IPS DF 4.7 (cell line): Measurements from ENCODE around the gene TMEM139.
"Not testable (repeated sequence)": the region's sequence is repeated elsewhere in the genome, so short reads cannot be mapped to it uniquely, and the experiment has no call there.

Experiments
- DNase-seq: peaks from one replicate; pipeline ENCODE4 v3.0.0-alpha.2; 2013; ENCODE audit warnings: low spot score; ENCODE audit errors: extremely low read depth

TMEM139 gene

DNA sequence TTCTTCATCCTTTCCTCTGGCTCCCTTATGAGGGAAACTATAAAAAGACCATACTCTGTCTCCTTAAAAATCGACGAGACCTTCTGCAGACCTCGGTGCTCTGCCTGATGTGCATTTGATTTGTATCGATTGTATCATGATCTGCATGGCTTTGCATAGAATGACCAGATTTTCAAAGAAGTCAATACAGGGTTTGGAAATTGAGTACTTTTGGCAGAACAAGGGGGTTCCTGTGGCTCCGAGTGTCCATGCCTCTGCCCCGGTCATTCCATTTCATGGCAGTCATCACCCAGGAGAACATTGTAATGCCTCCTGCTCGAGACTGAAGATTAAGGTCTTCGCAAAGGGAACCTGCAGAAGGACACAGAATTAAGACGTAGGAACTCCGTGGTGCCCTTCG, 4.1 kb downstream of the TMEM139 start:
- no peak for DNase-seq

- DNase-seq = no peak
Measured at GRCh38 chr7:143289421-143289820, 4.7 kb downstream of the TMEM139 start.

GRCh38 chr7:143289888-143290287, 5.1 kb downstream of the TMEM139 start:
- not testable (repeated sequence) for DNase-seq

- no peak for DNase-seq
Measured at GRCh38 chr7:143290293-143290692, 5.5 kb downstream of the TMEM139 start.

DNA sequence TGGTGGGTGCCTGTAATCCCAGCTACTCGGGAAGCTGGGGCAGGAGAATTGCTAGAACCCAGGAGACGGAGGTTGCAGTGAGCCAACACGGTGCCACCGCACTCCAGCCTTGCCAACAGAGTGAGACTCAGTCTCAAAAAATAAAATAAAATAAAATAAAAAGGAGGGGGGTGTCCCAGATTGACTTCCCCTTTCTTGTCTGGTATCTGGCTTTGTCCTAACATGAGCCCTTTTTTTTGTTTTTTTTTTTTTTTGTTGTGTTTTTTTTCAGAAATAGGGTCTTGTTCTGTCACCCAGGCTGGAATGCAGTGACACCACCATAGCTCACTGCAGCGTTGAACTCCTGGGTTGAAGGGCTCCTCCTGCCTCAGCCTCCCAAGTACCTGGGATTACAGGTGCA, 8.1 kb downstream of the TMEM139 start:
- DNase-seq = no peak

DNA sequence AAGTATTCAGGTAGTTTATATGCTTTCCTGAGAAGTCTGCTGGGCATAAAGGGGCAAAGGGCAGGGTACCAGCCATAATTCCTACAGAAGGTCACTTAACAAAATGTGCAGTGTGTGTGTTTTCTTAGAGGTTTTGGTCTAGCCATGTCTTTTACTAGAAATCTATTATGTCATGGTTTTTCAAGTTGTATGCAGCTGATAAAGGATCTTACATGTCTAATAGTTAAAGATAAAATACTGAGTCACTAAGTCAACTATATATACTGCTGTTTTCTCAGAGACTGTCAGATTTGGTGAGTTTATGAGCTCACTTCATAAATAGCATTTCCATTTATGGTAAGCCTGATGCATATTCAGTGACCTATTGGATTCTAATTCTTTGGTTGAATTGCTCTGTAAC, 11.1 kb downstream of the TMEM139 start:
- no peak for DNase-seq

DNA sequence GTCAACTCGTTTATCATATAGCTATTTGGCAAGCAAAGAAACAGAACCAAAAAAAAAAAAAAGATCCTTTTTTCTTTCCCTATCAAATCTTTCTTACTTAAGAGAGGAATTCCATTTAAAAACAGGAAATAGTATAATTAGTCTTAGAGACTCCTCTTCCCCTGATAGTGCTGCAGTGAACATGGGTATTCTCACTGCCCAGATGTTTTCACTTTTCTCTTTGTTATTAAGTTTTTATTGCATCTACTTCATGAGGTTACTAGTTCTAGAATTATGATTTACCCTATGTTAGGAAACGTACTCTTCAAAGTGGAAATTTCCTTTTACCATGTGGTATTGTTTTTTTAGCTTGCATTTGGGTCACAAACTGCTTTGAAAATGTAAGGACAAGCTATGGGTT, 11.9 kb downstream of the TMEM139 start:
- no peak for DNase-seq

GRCh38 chr7:143299346-143299745, 14.6 kb downstream of the TMEM139 start:
- DNase-seq = no peak

DNA sequence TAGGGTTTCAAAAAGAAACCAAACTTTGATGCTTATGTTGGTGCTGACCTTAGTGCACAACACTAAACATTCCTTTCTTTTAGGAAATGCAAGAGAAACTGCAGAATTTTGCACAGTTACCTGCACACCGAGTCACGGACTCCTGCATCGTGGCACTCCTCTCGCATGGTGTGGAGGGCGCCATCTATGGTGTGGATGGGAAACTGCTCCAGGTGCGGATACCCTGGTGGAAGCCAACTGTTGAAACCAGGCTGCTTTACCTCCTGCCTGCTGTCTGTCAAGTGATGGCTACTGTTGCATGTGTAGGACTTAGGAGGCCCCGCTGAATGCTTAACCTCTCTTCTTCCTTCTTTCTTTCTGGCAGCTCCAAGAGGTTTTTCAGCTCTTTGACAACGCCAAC, 15.1 kb downstream of the TMEM139 start:
- DNase-seq = no peak

DNA sequence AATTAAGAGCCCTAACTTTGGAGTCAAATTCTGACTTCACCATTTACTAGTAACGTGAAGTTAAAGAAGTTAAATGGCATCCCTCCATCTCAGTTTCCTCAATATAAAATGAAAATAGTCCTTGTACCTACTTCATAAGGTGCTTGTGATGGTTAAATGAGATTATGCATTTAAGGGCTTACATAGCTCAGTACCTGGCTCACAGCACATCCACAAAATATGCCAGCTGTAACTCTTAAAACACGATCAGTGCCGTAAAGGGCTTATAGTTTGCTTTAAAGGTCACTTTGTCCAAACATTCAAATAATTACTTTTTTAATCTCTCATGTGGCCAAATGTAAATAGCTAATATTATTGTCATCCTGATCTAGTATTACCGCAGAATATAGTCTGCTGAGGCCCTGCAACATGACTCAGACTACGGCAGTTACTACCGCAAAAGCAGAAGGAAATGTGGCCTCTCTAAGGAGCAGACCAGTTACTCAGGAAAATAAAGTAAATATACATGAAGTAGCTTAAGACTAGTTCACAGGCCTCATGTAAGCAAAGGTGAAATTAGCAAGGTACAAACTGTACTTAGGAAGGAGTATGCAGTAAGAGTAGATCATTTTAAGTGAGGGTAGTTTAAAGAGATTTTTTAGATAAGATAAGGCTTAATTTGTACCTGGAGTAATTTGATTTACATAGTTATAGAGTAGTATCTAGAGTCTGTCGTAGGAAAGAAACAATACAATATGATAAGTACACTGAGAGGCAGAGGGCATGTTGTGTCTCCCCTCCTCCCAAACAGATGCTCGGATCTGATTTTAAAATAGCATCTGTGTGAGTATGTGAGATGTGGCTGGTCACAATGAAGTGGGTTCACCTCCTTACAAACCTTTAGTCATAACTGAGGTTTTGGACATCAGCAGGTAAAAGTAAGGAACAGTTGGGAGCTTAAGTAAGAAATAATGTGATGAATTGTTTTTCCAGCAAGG, 16.5 kb downstream of the TMEM139 start:
- DNase-seq = no peak

DNA sequence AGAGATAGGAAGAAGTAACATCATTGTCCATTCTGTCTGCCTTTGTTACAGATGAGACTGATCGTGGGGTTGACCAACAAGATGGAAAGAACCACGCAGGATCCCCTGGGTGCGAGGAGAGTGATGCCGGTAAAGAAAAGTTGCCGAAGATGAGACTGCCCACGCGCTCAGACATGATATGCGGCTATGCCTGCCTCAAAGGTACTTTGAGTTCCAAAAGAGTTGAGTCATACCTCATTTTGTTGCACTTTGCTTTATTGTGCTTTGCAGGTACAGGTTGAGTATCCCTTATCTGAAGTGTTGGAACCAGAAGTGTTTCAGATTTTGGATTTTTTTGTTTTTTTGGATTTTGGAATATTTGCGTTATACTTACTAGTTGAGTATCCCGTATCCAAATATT, 19.0 kb downstream of the TMEM139 start:
- DNase-seq = no peak

DNA sequence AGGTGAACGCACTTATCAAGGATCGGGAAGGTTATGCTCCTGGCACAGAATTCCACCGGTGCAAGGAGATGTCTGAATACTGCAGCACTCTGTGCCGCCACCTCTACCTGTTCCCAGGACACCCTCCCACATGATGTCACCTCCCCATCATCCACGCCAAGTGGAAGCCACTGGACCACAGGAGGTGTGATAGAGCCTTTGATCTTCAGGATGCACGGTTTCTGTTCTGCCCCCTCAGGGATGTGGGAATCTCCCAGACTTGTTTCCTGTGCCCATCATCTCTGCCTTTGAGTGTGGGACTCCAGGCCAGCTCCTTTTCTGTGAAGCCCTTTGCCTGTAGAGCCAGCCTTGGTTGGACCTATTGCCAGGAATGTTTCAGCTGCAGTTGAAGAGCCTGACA, 20.2 kb downstream of the TMEM139 start:
- no peak for DNase-seq

DNA sequence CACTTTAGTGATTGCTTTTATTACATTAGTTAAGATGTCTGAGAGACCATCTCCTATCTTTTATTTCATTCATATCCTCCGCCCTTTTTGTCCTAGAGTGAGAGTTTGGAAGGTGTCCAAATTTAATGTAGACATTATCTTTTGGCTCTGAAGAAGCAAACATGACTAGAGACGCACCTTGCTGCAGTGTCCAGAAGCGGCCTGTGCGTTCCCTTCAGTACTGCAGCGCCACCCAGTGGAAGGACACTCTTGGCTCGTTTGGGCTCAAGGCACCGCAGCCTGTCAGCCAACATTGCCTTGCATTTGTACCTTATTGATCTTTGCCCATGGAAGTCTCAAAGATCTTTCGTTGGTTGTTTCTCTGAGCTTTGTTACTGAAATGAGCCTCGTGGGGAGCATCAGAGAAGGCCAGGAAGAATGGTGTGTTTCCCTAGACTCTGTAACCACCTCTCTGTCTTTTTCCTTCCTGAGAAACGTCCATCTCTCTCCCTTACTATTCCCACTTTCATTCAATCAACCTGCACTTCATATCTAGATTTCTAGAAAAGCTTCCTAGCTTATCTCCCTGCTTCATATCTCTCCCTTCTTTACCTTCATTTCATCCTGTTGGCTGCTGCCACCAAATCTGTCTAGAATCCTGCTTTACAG, 20.8 kb downstream of the TMEM139 start:
- no peak for DNase-seq

DNA sequence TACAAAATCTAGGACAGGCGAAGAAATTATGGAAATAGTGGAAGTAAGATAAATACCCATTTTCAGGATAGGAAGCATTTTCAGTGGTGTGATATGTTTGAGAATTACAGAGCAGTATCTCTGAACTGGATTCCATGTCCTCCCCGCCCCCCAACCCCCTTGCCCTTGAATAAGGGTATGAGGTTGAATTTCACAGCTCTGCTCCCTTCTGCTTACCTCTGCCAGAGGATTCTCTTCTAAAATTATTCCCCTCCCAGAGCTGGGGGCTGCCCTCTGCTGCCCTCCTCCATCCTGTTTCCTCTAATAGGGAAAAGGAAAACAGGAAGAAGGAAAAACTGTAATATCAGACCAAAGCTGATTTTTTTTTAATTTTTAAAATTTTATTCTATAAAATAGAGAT, 23.9 kb downstream of the TMEM139 start:
- DNase-seq = no peak

DNA sequence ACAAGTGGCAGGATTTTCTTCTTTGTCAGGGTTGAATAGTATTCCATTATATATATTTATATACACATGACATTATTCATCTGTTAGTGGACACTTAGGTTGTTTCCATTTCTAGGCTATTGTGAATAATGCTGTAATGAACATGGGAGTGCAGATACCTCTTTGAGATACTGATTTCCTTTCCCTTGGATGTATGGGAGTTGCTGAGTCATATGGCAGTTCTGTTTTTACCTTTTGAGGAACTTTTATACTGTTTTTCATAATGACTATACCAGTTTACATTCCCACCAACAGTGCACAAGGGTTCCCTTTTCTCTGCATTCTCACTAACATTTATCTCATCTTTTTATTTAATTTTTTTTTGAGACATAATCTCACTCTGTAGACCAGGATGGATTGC, 29.4 kb downstream of the TMEM139 start:
- DNase-seq = no peak

DNA sequence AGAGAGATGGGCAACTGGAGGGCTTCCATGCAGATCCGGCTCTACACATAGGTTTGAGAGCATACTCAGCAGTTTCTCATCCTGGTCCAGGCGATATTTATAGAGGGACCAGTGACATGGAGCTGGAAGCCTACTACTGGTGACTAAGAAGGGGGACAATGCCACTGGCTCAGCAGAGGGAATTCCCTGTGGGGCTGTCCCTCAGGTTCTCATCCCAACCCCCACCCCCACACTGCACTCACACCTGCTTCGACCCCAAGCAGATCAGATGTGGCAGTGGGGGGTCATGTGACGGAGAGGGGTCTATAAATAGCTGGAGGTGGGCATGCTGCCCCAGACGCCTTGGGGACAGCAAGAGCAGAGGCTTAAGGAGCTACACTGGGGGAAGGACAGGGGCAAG, 31.0 kb downstream of the TMEM139 start, which contains the start of gene CLCN1:
Gene CLCN1, plus strand, starts transcription at position 336 of the 400 bp plus-strand sequence. CDS start 102 bp downstream, outside the sequence.
- no peak for DNase-seq

DNA sequence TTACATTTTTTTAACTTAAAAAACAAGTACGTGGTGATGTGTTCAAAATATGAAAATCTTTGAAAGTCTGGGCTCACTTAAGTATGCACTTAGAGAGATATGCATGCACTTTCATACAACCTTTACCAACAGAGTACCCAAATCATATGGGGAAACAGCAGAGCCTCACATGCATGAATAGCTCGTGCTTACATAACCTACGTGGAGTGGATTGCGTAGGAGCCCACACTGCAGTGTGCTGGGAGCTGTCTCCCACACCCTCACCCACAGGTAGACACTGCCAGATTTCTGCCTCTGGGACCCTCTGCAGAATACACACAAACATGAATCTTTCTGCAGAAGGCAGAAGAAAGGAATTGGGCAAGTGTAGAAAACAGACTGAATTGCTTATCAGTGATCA, 31.7 kb downstream of the TMEM139 start:
- DNase-seq = no peak

GRCh38 chr7:143318661-143319060, 33.9 kb downstream of the TMEM139 start:
- no peak for DNase-seq

GRCh38 chr7:143320620-143321019, 35.9 kb downstream of the TMEM139 start:
- DNase-seq = no peak

GRCh38 chr7:143321242-143321641, 36.5 kb downstream of the TMEM139 start:
- no peak for DNase-seq

DNA sequence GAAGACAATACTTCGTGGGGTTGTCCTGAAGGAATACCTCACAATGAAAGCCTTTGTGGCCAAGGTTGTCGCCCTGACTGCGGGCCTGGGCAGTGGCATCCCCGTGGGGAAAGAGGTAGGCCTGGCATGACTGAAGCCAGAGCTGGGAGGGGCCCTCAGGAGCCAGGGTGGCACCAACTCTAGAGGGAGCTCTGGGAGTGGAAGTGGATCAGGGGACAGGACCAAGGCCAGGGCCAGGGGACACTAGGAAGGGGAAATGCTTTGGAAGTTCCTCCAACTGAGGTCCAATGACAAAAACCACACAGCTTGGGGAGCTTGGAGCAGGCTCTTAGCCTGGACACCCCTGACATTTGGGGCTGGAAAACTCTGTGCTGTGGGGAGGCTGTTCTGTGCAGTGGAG, 37.0 kb downstream of the TMEM139 start:
- DNase-seq = no peak

DNA sequence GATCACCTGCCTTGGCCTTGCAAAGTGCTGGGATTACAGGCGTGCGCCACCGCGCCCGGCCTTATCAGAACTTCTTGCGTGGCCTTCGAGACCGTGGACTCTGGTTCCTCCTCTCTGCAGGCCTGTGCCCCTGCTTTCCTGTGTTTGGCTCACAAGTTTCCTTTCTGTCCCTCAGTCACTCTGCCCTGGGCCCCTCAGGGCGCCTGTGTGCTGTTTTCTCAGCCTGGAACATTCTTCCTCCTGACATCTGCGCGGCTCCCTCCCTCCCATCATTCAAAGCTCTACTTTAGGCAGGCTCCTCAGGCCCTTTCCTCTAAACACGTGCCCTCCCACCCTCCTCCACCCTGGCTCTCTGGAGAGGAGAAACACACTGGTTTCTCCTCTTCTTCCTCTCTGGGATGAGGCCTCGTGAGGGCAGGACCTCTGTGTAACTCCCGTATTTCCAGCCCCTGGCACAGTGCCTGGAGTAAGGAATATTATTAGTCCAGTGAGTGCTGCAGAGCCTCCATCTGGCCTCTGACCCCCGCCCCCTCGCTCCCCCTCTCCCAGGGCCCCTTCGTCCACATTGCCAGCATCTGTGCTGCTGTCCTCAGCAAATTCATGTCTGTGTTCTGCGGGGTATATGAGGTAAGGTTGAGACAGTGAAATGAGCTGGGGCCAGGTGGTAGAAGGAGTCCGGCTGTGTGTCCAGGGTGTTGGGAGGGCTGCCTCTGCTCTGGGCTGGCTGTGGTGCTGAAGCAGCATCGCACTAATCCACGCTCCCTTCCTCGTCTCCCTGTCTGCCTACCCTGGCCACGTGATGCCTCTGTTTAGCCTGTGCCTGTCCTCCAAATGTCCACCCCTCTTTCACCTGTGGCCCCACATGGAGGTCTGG, 38.2 kb downstream of the TMEM139 start:
- DNase-seq = no peak
